ENCODE results near the gene GFOD2.
"Not testable (repeated sequence)": the region's sequence is repeated elsewhere in the genome, so short reads cannot be mapped to it uniquely, and the experiment has no call there.

GFOD2 gene

DNA sequence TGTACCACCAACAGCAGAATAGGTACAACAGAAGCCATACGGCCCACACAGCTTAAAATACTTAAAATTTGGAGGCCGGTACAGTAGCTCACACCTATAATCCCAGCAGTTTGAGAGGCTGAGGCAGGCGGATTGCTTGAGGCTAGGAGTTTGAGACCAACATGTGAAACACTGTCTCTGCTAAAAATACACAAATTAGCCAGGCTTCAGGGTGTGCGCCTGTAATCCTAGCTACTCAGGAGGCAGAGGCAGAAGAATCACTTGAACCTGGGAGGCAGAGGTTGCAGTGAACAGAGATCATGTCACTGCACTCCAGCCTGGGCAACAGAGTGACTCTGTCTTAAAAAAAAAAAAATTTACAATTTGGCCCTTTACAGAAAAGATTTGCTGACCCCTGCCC lies 17.0 kb downstream of the GFOD2 start:
- DNase-seq (ENCODE audit: low read depth) = no peak

DNA sequence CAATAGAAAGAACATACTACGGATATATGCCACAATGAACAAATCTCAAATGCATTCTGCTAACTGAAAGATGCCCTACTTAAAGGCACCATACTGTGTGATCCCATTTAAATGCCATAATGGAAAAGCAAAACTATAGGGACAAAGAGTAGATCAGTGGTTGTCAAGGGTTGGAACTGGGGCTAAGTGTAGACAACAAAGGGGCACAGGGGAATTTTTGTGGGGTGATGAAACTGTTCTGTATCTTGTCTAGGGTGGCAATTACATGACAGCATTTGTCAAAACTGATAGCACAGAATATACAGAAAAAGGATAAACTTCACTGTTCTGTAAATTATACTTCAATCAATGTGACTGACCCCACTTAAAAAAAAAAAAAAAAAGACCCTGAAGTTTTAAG lies 17.7 kb downstream of the GFOD2 start:
- DNase-seq (ENCODE audit: low read depth) = no peak

DNA sequence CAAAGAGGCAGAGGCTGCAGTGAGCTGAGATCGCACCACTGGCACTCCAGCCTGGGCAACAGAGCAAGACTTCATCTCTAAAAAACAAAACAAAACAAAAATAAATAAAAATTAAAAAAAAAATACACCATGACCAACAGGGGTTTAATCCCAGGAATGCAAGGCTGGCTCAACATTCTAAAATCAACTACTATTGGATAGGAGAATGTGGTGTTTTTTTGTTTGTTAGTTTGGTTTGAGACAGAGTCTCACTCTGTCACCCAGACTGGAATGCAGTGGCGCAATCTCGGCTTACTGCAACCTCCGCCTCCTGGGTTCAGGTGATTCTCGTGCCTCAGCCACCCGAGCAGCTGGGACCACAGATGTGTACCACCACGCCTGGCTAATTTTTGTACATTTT lies 19.9 kb downstream of the GFOD2 start:
- no peak for DNase-seq (ENCODE audit: low read depth)

DNA sequence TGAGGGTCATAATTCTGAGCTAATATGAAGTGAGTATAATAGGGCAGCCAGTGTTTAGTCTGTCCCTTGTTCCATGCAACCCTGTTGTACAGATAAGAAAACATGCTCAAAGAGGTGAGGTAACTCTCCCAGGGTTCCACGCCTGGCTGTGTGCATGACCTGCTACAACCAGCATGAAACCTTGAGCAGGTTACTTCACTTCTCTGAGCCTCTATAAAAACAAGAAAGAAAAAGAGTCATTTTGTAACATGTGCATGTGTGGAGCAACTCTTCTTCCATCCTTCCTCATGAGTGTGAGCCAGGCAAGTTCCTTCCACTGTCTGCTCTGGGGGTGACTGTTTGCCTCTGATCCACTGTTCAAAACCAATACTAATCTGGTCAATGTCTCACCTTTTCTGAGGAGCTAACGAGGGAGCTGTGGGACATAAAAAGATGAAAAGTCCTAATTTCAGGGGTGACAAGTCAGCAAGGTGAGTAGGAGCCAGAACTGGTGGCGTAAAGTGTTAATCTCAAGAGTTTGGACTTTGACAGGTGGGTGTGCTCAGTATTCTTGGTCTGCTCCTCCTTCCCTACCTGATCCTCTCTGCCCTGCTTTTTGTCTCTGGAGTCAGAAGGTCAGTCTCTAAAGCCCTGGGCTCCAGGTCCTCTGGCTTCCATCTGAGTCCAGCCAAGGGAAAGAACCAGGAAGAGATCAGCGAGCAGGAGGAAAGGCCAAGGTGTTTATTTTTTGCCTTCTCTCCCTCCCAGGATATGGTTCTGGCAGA lies 21.5 kb downstream of the GFOD2 start:
- DNase-seq (ENCODE audit: low read depth) = no peak

DNA sequence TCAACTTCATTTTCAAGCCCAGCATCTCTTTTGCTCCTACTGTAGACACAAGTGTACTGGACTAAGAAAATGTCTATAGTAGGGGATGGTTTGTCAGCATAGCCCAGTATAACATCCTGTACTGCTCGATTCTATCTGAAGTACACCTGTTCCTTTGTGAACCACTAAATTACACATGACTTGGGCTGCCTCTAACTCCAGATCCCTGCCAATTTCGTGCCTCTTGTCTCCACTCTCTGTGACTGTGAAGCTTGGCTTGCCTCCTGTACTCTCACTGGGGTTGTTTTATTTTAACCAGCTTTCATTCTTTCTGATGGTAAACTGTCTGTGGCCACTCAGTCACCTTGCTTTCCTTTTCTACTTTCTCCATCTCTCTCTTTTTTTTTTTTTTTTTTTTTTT lies 24.5 kb downstream of the GFOD2 start:
- DNase-seq (ENCODE audit: low read depth) = no peak

DNA sequence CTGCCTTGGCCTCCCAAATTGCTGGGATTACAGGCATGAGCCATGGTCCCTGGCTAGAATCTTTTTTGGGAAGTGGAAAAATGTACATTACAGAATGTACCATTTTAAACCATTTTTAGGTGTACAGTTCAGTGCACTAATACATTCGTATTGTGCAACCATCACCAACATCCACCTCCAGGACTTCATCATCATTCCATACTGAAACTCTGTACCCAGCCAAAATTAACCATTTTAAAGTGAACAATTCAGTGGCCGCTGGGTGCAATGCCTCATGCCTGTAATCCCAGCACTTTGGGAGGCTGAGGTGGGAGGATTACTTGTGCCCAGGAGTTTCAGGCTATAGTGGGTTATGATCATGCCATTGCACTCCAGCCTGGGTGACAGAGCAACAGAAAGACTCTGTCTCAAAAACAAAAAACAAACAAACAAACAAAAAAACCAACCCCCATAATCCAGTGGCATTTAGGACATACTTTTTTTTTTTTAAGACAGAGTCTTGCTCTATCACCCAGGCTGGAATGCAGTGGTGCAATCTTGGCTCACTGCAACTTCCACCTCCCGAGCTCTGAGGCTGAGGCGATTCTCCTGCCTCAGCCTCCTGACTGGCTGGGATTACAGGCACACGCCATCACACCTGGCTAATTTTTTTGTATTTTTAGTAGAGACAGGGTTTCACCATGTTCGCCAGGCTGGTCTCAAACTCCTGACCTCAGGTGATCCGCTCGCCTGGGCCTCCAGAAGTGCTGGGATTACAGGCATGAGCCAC lies 25.4 kb downstream of the GFOD2 start:
- DNase-seq (ENCODE audit: low read depth) = not testable (repeated sequence)

DNA sequence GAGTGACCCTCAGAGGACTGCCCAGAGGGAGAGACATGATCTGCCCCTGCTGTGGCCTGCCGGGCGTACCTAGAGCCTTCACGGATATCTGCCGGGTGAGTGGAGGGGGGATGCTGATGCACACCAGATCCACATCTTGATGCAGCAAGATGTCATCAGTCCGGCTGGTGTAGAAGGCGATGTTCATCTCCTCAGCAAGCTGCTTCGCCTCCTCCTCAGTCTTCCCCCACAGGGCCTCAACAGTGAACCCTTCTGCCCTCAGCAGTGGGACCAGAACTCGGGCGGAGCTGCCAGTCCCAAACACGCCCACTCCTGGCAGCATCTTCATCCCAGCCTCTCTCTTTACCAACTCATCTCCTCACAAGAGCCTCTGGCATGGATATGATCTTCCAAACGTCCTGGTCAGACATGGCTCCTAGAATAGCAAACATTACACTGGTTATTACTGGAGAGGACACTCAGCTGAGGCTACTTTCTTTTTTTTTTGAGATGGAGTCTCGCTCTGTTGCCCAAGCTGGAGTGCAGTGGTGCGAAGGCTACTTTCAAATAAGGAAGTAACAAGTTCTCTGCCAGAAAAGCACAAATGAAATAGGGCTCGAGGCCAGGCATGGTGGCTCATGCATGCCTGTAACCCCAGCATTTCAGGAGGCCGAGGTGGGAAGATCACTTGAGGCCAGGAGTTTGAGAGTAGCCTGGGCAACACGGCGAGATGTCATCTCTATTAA lies 33.6 kb downstream of the GFOD2 start:
- no peak for DNase-seq (ENCODE audit: low read depth)

DNA sequence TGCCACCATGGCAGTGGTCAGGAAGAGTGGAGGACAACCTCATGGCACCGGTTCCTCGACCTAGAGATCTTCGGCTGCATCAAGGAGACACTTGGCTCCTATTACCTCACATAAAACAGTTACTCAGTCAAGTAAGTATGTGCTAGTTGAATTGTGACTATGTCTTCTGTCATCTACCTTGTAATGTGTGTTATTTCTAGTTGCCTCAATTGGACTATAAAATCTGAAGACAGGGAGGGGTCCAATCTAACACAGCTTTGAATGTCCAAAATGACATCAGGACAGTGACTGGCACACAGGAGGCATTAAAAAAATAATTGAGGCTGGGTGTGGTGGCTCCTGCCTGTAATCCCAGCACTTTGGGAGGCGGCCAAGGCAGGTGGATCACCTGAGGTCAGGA lies 35.3 kb downstream of the GFOD2 start:
- no peak for DNase-seq (ENCODE audit: low read depth)

DNA sequence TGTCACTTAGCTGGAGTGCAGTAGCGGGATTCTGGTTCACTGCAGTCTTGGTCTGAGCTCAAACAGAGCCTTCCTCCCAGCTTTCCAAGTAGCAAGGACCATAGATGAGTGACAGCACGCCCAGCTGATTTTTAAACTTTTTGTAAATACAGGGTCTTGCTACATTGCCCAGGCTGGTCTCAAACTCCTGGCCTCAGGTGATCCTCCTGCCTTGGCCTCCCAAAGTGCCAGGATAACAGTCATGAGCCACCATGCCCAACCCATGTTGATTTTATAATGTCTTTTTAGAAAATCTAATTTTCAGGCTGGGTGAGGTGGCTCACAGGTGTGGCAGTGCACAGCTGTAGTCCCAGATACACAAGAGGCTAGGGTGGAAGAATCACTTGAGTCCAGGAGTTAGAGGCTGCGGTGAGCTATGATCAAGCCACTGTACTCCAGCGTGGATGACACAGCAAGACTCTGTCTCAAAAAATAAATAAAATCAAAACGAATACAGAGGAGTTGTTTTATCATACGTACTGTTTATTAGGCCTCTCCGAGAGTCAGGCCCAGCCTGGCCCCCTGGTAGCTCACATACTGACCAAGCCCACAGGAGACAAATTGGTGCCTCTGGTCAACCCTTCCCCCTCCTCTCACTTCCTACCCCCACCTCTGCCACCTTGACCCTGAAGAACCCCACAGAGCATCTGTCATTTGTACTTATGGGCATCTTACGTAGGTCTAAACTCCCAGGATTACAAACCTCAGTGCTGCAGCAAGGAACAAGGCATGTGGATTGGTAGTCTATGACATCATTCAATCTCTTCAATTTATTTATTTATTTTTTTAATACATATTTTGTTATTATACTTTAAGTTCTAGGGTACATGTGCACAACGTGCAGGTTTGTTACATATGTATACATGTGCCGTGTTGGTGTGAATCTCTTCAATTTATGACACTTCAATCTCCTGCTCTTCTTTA lies 38.9 kb downstream of the GFOD2 start:
- DNase-seq (ENCODE audit: low read depth) = no peak

DNA sequence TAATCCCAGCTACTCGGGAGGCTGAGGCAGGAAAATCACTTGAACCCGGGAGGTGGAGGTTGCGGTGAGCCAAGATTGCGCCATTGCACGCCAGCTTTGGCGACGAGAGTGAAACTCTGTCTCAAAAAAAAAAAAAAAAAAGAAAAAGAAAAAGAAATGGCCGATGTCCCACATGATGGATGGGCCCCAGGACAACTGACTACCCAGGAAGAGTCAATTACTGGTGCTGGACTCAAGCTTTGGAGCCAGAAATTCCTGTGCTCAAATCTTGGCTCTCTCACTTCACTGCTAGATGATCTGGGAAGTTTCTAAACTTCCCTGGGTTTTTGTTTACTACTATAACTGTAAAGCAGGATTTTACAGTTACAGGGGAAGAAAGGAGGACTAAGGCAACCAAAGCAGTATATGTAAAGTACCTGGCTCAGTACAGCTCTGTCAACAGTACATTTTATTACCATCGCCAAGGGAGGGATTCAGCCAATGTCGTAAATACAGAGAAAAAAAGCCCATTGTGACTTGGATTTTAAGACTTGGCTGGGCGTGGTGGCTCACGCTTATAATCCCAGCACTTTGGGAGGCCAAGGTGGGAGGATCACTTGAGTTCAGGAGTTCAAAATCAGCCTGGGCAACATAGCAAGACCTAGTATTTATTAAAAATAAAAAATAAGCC lies 40.6 kb downstream of the GFOD2 start:
- DNase-seq (ENCODE audit: low read depth) = no peak

DNA sequence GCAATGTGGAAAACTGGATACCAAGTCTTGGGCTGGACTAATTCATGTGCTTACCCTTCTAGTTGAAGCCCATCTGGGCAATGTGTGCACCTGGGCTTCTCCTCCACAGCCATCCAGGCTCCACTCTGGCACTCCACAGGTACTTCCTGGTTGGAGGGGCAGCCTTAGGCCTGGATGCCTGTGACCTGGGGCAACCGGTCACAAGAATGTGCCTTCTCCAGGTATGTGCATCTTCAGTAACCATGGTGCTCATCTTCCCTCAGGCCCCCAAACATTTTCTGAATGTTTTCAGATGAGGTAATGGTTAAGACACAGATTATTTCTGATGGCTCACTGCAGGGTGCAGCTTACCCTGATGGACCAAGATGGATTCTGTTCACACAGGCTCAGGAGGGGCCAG lies 41.4 kb downstream of the GFOD2 start:
- DNase-seq (ENCODE audit: low read depth) = no peak

DNA sequence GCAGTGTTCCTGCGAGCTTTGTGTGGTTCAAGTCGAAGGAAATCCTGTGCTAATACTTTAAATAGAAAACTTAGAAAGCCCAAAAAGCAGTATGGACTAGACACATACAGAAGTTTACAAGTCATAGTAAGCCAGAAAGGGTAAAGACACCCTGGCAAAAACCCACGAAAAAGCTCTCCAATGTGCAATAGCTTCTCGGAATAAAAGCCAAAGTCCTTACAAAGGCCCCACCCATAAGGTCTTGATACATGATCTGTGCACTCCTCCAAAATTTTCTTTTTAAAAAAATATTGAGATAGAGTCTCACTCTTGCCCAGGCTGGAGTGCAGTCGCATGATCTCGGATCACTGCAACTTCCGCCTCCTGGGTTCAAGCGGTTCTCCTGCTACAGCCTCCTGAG lies 42.2 kb downstream of the GFOD2 start:
- no peak for DNase-seq (ENCODE audit: low read depth)

DNA sequence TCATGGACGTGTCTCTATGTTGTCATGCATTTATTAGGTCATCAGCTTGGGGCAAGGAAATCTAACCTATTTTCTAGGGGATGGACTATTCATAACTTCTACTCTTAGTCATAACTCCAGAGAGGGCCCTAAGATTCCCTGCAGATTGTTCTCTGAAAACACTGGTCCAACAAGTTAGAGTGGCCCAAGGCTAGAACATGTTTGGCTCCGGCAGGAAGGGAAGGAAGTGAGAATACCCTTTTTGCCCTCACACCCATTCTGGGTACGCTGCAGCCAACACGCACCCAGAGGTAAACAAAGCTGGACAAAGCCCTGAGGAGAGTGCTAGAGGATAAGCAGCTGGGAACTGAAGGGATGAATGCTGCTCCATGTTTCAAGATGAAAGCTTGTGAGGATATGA lies 42.6 kb downstream of the GFOD2 start:
- no peak for DNase-seq (ENCODE audit: low read depth)

DNA sequence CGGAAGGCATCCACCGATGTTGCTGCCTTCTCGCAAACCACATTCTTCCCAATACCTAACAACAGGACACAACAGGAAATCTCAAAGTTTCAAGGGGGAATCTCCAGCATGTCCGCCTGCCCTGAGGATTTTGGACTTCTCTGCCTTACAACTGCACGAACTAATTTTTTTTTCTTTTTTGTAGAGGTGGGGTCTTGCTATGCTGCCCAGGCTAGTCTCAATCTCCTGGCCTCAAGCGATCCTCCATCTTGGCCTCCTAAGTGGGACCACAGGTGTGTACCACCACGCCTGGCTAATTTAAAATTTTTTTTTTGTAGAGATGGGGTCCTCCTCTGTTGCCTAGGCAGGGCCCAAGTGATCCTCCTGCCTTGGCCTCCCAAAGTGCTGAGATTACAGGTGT lies 43.1 kb downstream of the GFOD2 start:
- DNase-seq (ENCODE audit: low read depth) = no peak

DNA sequence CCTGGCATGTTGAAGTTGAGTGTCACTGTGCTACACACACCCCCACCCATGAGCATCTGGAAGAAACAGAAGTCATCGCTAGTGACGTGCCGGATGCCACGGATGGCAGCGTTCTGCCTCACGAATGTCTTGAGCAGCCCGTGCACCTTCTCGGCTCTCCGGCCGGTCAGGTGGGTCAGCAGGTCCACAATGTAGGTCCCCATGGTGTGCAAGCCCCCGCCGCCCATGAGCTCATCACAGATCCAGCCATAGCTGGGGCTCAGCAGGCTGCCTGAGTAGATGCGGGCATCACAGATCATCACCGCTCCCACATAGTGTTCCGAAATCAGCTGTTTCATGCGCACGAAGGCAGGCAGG lies 43.6 kb downstream of the GFOD2 start:
- no peak for DNase-seq (ENCODE audit: low read depth)

DNA sequence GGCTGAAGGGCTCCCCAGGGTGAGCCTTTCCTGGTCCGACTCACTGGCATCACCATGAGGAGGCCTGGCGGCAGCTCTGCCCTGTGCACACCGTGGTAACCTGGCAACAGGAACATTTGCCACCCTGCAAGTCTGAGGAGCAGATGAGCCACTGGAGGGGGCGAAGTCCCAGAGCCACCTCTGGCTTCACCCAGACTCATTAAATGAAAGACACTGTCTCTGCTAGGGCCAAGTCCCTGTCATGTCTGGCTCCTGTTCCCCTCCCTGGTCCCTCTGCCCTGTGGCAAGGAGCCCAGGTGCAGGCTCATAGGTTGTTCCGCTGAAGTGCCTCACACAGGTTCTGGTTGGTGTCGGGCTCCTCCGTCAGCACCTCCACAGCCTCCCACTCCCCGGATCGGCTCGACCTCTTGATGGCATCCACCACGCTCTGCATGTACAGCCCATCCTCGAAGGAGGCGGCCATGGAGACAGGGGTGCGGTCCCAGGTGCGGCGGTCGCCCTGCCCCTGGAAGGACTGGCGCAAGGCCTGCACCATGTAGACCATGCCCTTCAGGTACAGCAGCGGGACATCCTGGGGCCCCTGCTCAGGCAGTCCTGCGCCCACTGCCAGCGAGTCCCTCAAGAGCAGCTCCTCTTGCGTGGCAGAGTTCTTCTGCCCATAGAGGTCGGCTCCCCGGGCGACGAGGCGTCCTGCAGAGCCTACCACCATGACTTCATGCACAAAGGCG lies 44.1 kb downstream of the GFOD2 start:
- DNase-seq (ENCODE audit: low read depth) = no peak

DNA sequence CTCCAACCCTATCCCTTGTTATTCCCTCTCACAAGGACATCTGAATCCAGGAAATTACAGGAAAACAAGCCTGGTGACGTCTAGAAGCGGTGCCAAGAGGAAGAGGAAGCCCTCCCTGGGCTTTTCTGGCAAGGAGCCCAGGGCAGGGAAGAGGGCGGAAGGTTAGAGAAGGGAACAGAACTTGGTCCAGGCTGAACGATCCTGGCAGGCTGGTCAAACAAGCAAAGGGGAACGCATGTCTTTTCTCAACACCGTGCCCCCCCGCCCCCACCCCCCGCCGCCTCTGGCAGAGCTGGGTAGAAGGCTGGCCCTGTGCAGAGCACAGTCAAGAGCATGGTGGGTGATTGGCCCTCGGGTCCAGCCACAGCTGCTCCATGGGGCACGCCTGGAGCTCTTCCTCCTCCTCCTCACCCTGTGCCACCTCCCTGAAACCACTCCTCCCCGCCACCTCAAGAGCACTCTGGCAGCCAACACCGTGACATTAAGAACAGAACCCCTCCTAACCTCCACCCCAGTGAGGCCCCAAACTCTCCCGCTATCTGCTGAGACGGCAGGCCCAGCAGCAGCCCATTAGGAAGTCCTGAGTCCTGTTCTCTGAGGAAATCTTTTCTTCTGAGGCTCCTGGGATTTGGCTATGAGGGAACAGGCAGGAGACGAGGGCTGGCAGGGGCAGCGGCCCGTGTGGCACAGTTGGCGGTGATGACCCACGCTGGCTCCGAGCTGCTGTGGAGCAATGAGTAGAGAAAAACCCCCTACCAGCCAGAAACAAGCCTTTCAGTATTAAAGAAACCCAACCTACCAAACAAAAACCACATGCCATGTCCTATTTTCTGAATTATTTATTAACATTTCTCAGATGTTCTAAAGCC lies 45.2 kb downstream of the GFOD2 start:
- no peak for DNase-seq (ENCODE audit: low read depth)

DNA sequence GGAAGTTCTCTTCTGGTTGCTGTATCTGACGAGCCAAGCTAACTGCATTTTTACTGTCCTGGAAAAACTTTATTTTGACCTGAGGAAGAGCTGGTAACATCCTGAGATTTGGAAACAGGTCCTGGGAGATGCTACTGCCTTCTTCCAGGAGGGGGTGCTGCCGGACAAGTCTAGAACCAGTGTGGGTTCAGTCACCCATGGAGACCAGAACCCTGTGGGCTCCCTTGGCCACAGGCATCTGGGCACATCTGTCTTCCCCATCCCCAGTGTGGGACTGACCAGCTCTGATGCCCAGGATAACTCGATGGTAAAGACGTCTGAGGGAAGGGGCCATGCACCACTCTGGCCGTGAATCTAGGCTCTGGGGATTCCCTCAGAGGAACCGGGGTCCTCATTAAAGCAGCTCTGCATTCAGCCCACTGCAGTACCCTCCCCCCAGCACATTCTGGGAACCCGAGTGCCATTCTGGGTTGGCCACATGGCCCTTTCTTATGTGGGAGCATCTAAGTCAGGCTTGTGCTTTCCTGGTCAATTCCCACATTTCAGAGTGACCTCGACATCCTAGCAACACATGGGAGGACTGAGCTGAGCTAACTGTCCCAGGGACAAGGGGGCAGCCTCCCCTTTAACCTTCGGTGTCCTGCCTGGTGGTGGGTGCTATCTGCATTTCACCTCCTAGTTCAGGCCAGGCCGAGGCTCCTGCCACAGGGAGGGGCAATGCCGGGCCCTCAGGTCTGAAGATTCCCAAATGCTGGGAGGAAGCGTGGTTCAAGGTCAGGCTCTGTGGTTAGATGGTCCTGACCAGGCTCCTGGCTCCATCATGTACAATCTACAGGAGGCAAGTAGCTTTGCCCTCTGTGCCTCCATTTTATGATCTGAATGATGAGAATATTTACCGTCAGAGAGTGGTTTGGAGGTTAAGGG lies 46.1 kb downstream of the GFOD2 start:
- no peak for DNase-seq (ENCODE audit: low read depth)

DNA sequence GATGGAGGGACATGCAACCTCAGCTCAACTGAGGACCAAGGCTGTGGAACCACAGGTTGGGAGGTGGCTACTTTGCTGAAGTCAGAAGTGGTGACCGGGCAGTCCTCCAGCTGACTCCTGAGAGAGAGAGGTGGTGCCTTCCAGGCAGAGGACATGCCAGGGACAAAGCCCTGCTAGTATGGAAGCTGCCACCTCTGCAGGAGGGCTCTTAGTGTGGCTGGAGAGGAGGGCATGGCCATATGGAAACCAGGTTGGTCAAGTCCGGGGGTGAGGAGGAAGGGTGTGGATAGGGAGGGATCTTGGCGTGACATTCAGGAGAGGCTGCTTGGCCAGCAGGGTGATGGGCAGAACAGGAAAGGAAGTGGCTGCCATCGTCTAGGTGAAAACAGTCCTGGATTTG lies 46.8 kb downstream of the GFOD2 start:
- DNase-seq (ENCODE audit: low read depth) = no peak
